Keratinocyte (primary cell): Measurements from ENCODE around the gene ABCD3.

Experiments used
- EZH2 ChIP-seq: IDR thresholded peaks from one replicate; pipeline ENCODE4 v1.6.1; 2012; ENCODE audit warnings: inconsistent platforms, mild to moderate bottlenecking, low read length, moderate library complexity
- TF ChIP-seq, protein P1 (sequence below), 3 experiments: IDR thresholded peaks in 1 of 3; conservative IDR thresholded peaks in 1 of 3; optimal IDR thresholded peaks in 1 of 3; 2 replicates in 2 of 3; 3 replicates in 1 of 3; pipeline versions ENCODE3 to v1.5.1; 2011; ENCODE audit warnings: low read length in 3 of 3, mild to moderate bottlenecking in 3 of 3, moderate library complexity in 2 of 3, control low read depth in 1 of 3, inconsistent platforms in 1 of 3; ENCODE audit not compliant: insufficient read depth in 2 of 3; ENCODE audit errors: extremely low read depth in 1 of 3

DNA sequence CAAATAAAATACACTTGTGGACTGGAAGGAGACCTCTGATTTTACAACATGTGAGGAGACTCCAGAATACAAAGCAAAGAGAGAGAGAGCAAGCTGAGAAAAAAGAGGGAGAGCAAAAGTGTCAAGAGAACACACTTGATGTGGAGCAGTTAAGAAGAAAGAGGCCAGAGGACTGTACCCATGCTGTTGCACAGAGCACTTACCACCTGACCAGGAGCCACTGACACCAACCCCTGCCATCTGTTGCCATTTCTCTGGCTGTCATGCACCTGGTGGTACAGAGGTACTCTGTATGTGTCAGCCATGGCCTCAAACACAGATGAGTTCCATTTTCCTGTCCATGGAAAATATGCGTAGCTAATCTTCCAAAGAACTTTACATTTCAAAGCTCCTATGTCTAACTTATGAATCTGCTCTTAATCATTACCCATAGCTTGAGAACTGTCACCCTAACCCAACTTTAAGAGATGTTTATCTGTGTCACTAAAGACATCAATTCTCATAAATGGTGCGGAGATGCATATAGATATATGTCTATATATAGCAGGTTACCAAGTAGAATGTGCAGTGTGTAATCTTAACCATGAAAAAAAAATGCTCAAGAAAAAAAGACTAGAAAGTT, 32.8 kb upstream of the ABCD3 start:
- no peak for TF ChIP-seq EZH2
- TF ChIP-seq, protein P1, sequence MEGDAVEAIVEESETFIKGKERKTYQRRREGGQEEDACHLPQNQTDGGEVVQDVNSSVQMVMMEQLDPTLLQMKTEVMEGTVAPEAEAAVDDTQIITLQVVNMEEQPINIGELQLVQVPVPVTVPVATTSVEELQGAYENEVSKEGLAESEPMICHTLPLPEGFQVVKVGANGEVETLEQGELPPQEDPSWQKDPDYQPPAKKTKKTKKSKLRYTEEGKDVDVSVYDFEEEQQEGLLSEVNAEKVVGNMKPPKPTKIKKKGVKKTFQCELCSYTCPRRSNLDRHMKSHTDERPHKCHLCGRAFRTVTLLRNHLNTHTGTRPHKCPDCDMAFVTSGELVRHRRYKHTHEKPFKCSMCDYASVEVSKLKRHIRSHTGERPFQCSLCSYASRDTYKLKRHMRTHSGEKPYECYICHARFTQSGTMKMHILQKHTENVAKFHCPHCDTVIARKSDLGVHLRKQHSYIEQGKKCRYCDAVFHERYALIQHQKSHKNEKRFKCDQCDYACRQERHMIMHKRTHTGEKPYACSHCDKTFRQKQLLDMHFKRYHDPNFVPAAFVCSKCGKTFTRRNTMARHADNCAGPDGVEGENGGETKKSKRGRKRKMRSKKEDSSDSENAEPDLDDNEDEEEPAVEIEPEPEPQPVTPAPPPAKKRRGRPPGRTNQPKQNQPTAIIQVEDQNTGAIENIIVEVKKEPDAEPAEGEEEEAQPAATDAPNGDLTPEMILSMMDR (optimal IDR thresholded peaks at IDR 0.05 in 1 of 3, IDR thresholded peaks at IDR 0.05 in 1 of 3, conservative IDR thresholded peaks at IDR 0.05 in 1 of 3; ENCODE audit: extremely low read depth in 1 of 3, insufficient read depth in 2 of 3, low read length in 3 of 3), result no peak
